Upper lobe of right lung (tissue), 1 donor: Measurements from ENCODE around the gene PCSK5. TPM values are rescaled to one million over a fixed set of nuclear protein-coding genes. Genes with fewer than 3 reads are reported as not detected.
A peak's percentile ranks its signal among the peaks of the same experiment; 100 is the strongest.

Experiments
- ATAC-seq: fragments of 200-7000 bp; cut with Tn5 transposase; one replicate; pipeline ENCODE4 v1.9.1; 2020; ENCODE audit warnings: mild to moderate bottlenecking, moderate library complexity
- DNase-seq: peaks from one replicate; pipeline ENCODE4 v3.0.0-alpha.2; 2020
- H3K27ac ChIP-seq: fragments of 200-600 bp; one replicate; pipeline ENCODE4 v1.8.0; 2022
- H3K27me3 ChIP-seq: fragments of 200-600 bp; one replicate; pipeline ENCODE4 v1.8.0; 2022; ENCODE audit warnings: mild to moderate bottlenecking
- H3K36me3 ChIP-seq: fragments of 200-600 bp; one replicate; pipeline ENCODE4 v1.8.0; 2022
- H3K4me1 ChIP-seq: fragments of 200-600 bp; one replicate; pipeline ENCODE4 v1.8.0; 2022
- H3K4me3 ChIP-seq: fragments of 200-600 bp; one replicate; pipeline ENCODE4 v1.8.0; 2022; ENCODE audit warnings: mild to moderate bottlenecking
- H3K9me3 ChIP-seq: fragments of 200-600 bp; one replicate; pipeline ENCODE4 v1.8.0; 2022
- CTCF ChIP-seq: fragments of 200-600 bp; IDR thresholded peaks from one replicate; pipeline ENCODE4 v1.8.0; 2022; ENCODE audit warnings: antibody characterized with exemption
- intact Hi-C: fragments of 100-400 bp; cut with DNase I; formaldehyde crosslinking; loops from one replicate; pipeline ENCODE4 v1.11.0; 2022
- total RNA-seq: library from RNA; stranded (reverse); fragmentation: NEBNext Ultra II Directional; extraction: Animal tissue kit (Norgen Biotek cat#: 25700); gene quantifications from one replicate; pipeline ENCODE4 v1.2.1, GENCODE V29; 2021
- donor health status: DM: no; HTN: yes; CAD: no; lungs with severe emphysema.

PCSK5 gene
- total RNA-seq, 1 donor from 2014 or later, result 18.1 TPM

- ATAC-seq, result no peak
- DNase-seq, result no peak
- Histone ChIP-seq H3K27me3 (no peaks in the 10 kb centered on the region), H3K4me1 (peaks cover 9% of the 10 kb centered on the region), H3K27ac (no peak overlapping the region), H3K9me3 (no peaks in the 10 kb centered on the region), H3K36me3 (no peaks in the 10 kb centered on the region), H3K4me3 (no peak overlapping the region)
- TF ChIP-seq CTCF, result no peak
- intact Hi-C loops, result no loop called here
These were observed 247.9 kb downstream of the PCSK5 start for GRCh38 chr9:76138360-76138759.

GRCh38 chr9:76143834-76144233 lies 253.4 kb downstream of the PCSK5 start:
- DNase-seq, result no peak
- Histone ChIP-seq H3K9me3 (no peaks in the 10 kb centered on the region), H3K27ac (no peak overlapping the region), H3K4me1 (no peaks in the 10 kb centered on the region), H3K36me3 (no peaks in the 10 kb centered on the region), H3K27me3 (no peaks in the 10 kb centered on the region), H3K4me3 (no peak overlapping the region)
- no peak for ATAC-seq
- intact Hi-C loops, result no loop called here
- TF ChIP-seq CTCF, result no peak

- Histone ChIP-seq H3K27ac (no peak overlapping the region), H3K36me3 (no peaks in the 10 kb centered on the region), H3K27me3 (no peaks in the 10 kb centered on the region), H3K9me3 (no peaks in the 10 kb centered on the region), H3K4me3 (no peak overlapping the region), H3K4me1 (no peaks in the 10 kb centered on the region)
- TF ChIP-seq CTCF, result no peak
- ATAC-seq (peak; percentile 84), DNase-seq (no peak)
- intact Hi-C loops, result no loop called here
These were observed 259.5 kb downstream of the PCSK5 start for GRCh38 chr9:76150013-76150412.

GRCh38 chr9:76151267-76151666 lies 260.8 kb downstream of the PCSK5 start:
- DNase-seq (no peak), ATAC-seq (no peak)
- TF ChIP-seq CTCF, result no peak
- H3K9me3 ChIP-seq, result no peaks in the 10 kb centered on the region
- H3K27me3 ChIP-seq, result no peaks in the 10 kb centered on the region
- intact Hi-C loops, result no loop called here
- no peaks in the 10 kb centered on the region for H3K4me1 ChIP-seq
- no peak overlapping the region for H3K27ac ChIP-seq
- H3K4me3 ChIP-seq, result no peak overlapping the region
- H3K36me3 ChIP-seq, result no peaks in the 10 kb centered on the region

GRCh38 chr9:76153339-76153738 lies 262.9 kb downstream of the PCSK5 start:
- intact Hi-C loops, result no loop called here
- no peaks in the 10 kb centered on the region for H3K27me3 ChIP-seq
- no peak overlapping the region for H3K4me3 ChIP-seq
- ATAC-seq (no peak), DNase-seq (no peak)
- H3K36me3 ChIP-seq, result peaks cover under 1% of the 10 kb centered on the region
- H3K4me1 ChIP-seq, result no peaks in the 10 kb centered on the region
- H3K9me3 ChIP-seq, result no peaks in the 10 kb centered on the region
- no peak overlapping the region for H3K27ac ChIP-seq
- TF ChIP-seq CTCF, result no peak
